ENCODE data around the gene NBL1. TPM values are rescaled to one million over a fixed set of nuclear protein-coding genes. Genes with fewer than 3 reads are reported as not detected.

NBL1 gene
- total and polyA plus RNA-seq, 2 of the 4 experiments (the other 2 are of a cell fraction) = 14.0 to 54.2 TPM

DNA sequence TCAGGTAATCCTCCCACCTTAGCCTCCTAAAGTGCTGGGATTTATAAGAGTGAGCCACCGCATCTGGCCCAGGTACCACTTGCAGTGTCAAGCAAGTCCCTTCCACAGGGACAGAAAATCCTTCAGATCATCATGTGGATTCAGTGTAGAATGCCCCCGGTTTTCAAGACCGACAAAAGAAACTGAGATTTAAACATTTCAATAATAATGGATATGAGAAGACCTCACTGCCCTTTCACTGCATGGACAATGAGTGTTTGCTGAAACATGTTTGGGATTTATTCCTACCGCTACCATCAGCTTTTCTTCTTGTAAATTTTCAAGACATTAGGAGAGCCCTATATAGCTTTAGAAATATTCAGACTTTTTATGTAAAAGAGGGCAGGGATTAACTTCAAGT is 62.0 kb downstream of the NBL1 start:
- Histone ChIP-seq H2BK5ac (ENCODE audit: low read depth, low read length, poor library complexity, severe bottlenecking) (no peak overlapping the region), H2AK9ac (replicated peaks; ENCODE audit: low read depth, low read length, poor library complexity) (no peak overlapping the region), H4K20me1 (ENCODE audit: insufficient read depth, low read length) (no peaks in the 10 kb centered on the region), H3K23ac (ENCODE audit: low read depth, low read length) (no peak overlapping the region), H3K27ac (ENCODE audit: insufficient read depth, low read length) (no peak overlapping the region), H3K9me3 (ENCODE audit: control insufficient read depth, insufficient read depth, low read length) (no peaks in the 10 kb centered on the region), H3K4me3 (ENCODE audit: insufficient read depth, low read depth, low read length) (no peak overlapping the region), H3K9ac (ENCODE audit: low read depth, low read length) (no peak overlapping the region), H2AK5ac (ENCODE audit: low read depth, low read length) (no peak overlapping the region), H3K27me3 (ENCODE audit: control insufficient read depth, insufficient read depth, low read length) (no peaks in the 10 kb centered on the region), H3K4me1 (ENCODE audit: control insufficient read depth, insufficient read depth, low read length) (no peaks in the 10 kb centered on the region), H4K91ac (ENCODE audit: insufficient read depth, low read depth, low read length) (no peak overlapping the region), H2BK15ac (ENCODE audit: low read depth, low read length) (no peak overlapping the region), H4K8ac (ENCODE audit: low read depth in 2 of 2, low read length in 2 of 2) (no peak overlapping the region), H3K4me2 (ENCODE audit: low read depth, low read length) (no peak overlapping the region), H3K4ac (ENCODE audit: low read depth, low read length) (no peak overlapping the region), H2BK20ac (ENCODE audit: low read depth, low read length) (no peak overlapping the region), H3K56ac (ENCODE audit: extremely low read depth, insufficient read depth, low read length) (no peak overlapping the region), H3K79me1 (ENCODE audit: low read depth in 1 of 2, low read length in 2 of 2) (no peaks in the 10 kb centered on the region), H4K5ac (ENCODE audit: low read depth, low read length) (no peak overlapping the region), H3K18ac (ENCODE audit: low read depth, low read length) (no peak overlapping the region), H2BK120ac (ENCODE audit: low read depth, low read length) (no peak overlapping the region), H3K36me3 (ENCODE audit: control insufficient read depth, insufficient read depth, low read length) (no peaks in the 10 kb centered on the region), H3K9me1 (ENCODE audit: insufficient read depth, low read length) (no peaks in the 10 kb centered on the region), H3K14ac (replicated peaks; ENCODE audit: low read depth, low read length) (no peak overlapping the region), H2AFZ (replicated peaks; ENCODE audit: low read length, poor library complexity) (no peak overlapping the region)
- no TSS peak for BruUV-seq (replicated peaks)
- WGBS, 2 experiments (ENCODE audit: extremely low coverage in 2 of 2, insufficient read length in 1 of 2) = no CpG with 5 or more reads among the region's 4 CpGs
- POLR2A ChIA-PET (ENCODE audit: unreplicated experiment) = interaction anchor here (0.5 kb wide), 1 partner anchor 45 kb away, joined by 4 read pairs; no protein-coding TSS in a partner anchor
- no peak for TF ChIP-seq RCOR1 (IDR thresholded peaks at IDR 0.05; ENCODE audit: insufficient replicate concordance, low read length)
- TF ChIP-seq, protein P1, sequence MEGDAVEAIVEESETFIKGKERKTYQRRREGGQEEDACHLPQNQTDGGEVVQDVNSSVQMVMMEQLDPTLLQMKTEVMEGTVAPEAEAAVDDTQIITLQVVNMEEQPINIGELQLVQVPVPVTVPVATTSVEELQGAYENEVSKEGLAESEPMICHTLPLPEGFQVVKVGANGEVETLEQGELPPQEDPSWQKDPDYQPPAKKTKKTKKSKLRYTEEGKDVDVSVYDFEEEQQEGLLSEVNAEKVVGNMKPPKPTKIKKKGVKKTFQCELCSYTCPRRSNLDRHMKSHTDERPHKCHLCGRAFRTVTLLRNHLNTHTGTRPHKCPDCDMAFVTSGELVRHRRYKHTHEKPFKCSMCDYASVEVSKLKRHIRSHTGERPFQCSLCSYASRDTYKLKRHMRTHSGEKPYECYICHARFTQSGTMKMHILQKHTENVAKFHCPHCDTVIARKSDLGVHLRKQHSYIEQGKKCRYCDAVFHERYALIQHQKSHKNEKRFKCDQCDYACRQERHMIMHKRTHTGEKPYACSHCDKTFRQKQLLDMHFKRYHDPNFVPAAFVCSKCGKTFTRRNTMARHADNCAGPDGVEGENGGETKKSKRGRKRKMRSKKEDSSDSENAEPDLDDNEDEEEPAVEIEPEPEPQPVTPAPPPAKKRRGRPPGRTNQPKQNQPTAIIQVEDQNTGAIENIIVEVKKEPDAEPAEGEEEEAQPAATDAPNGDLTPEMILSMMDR (conservative IDR thresholded peaks at IDR 0.05; ENCODE audit: low read depth, low read length) = no peak
- TF ChIP-seq POLR2A (IDR thresholded peaks at IDR 0.05; ENCODE audit: low read depth, low read length) = no peak
- TF ChIP-seq NFE2L2 (IDR thresholded peaks at IDR 0.05; ENCODE audit: low read depth, low read length) = no peak
- no peak for TF ChIP-seq CHD1 (IDR thresholded peaks at IDR 0.05; ENCODE audit: low read depth, low read length)
- no peak for TF ChIP-seq FOS (IDR thresholded peaks at IDR 0.05; ENCODE audit: low read depth, low read length)
- TF ChIP-seq MAFK (IDR thresholded peaks at IDR 0.05; ENCODE audit: low read depth, low read length) = no peak
- TF ChIP-seq, protein P2, sequence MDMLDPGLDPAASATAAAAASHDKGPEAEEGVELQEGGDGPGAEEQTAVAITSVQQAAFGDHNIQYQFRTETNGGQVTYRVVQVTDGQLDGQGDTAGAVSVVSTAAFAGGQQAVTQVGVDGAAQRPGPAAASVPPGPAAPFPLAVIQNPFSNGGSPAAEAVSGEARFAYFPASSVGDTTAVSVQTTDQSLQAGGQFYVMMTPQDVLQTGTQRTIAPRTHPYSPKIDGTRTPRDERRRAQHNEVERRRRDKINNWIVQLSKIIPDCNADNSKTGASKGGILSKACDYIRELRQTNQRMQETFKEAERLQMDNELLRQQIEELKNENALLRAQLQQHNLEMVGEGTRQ (IDR thresholded peaks at IDR 0.05; ENCODE audit: low read depth, low read length) = no peak
- no peak for TF ChIP-seq BHLHE40 (IDR thresholded peaks at IDR 0.05; ENCODE audit: low read depth, low read length)
- TF ChIP-seq RAD21 (IDR thresholded peaks at IDR 0.05; ENCODE audit: low read length) = no peak
- dilution Hi-C loops (cut with HindIII; ENCODE audit: low sequenced_read_pairs, unreplicated experiment) (no loop called here), in situ Hi-C loops (cut with MboI; ENCODE audit: low sequenced_read_pairs) (no loop called here), intact Hi-C loops (cut with micrococcal nuclease) (no loop called here)
- no peak for ATAC-seq (ENCODE audit: low read depth)
- no peak for DNase-seq
- CTCF ChIA-PET = interaction anchor here (3.9 kb wide), 1 partner anchor 44 kb away, joined by 27 read pairs; no protein-coding TSS in a partner anchor

Data from IMR-90 (cell line).